ENCODE data around the gene PCDHGC3.
"Not testable (repeated sequence)": the region's sequence is repeated elsewhere in the genome, so short reads cannot be mapped to it uniquely, and the experiment has no call there.

Gene PCDHGC3

DNA sequence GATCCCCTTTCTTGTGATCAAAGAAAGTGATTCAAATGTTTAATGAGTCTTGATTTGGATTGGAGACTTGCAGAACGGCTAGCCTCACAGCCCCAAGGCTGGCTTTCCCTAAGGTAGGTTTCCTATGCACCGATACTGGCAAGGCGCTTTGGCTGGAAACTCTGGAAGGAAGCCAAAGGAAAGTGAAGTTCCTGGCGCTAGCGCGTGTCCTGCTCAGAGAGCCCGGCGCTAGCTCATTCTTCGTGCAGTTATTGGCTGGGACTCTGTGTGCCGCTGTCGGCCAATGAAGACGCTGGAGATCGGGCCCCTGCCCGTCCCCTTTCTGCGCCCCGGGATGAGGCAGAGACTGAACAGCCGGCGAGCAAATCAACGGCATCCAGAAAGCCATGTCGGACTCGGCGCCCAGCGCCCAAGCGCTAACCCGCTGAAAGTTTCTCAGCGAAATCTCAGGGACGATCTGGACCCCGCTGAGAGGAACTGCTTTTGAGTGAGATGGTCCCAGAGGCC is at the start of gene PCDHGC3:
Gene PCDHGC3, plus strand, starts transcription at position 342 of the 507 bp plus-strand sequence. Its CDS starts 151 bp downstream, at position 493.
- DNase-seq (ENCODE audit: low read depth, low spot score) = peak; percentile 70

DNA sequence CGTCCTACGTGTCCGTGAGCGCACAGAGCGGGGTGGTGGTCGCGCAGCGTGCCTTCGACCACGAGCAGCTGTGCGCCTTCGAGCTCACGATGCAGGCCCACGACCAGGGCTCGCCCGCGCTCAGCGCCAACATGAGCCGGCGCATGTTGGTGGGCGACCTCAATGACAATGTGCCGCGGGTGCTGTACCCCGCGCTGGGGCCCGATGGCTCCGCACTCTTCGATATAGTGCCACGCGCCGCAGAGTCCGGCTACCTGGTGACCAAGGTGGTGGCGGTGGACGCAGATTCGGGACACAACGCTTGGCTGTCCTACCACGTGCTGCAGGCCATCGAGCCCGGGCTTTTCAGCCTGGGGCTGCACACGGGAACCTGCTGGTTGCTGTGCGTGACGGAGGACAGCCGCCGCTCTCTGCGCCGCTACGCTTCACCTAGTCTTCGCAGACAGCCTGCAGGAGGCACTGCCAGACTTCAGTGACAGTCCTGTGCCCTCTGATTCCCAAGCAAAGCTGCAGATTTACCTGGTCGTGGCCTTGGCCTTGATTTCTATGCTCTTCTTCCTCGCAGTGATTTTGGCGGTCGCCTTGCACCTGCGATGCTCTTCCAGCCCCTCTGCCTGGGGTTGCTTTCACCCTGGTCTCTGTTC is 47.9 kb upstream of the PCDHGC3 start:
- no peak overlapping the region for H3K27ac ChIP-seq

More for the DNA sequence above, at the start of gene PCDHGC3:
- peak within 1 kb of the TSS; percentile 63 for H3K27ac ChIP-seq

DNA sequence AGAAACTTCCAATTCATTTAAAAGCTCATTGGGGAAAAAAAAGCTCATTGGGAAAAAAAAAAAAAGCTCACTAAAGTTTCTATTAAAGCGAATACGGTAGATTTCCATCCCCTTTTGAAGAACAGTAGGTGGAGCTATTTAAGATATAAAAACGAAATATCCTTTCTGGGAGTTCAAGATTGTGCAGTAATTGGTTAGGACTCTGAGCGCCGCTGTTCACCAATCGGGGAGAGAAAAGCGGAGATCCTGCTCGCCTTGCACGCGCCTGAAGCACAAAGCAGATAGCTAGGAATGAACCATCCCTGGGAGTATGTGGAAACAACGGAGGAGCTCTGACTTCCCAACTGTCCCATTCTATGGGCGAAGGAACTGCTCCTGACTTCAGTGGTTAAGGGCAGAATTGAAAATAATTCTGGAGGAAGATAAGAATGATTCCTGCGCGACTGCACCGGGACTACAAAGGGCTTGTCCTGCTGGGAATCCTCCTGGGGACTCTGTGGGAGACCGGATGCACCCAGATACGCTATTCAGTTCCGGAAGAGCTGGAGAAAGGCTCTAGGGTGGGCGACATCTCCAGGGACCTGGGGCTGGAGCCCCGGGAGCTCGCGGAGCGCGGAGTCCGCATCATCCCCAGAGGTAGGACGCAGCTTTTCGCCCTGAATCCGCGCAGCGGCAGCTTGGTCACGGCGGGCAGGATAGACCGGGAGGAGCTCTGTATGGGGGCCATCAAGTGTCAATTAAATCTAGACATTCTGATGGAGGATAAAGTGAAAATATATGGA is 45.2 kb upstream of the PCDHGC3 start, which contains the start of gene PCDHGA12:
Gene PCDHGA12, plus strand, starts transcription at position 176 of the 782 bp plus-strand sequence. Its CDS starts 253 bp downstream, at position 429.
- no peak within 1 kb of the TSS for H3K27ac ChIP-seq
- DNase-seq (ENCODE audit: low read depth, low spot score) = peak; percentile 20

More for the DNA sequence above, 47.9 kb upstream of the PCDHGC3 start:
- no peak for DNase-seq (ENCODE audit: low read depth, low spot score)

DNA sequence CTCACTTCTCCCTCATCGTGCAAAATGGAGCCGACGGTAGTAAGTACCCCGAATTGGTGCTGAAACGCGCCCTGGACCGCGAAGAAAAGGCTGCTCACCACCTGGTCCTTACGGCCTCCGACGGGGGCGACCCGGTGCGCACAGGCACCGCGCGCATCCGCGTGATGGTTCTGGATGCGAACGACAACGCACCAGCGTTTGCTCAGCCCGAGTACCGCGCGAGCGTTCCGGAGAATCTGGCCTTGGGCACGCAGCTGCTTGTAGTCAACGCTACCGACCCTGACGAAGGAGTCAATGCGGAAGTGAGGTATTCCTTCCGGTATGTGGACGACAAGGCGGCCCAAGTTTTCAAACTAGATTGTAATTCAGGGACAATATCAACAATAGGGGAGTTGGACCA is 44.5 kb upstream of the PCDHGC3 start:
- H3K27ac ChIP-seq = no peak overlapping the region
- DNase-seq (ENCODE audit: low read depth, low spot score) = no peak

DNA sequence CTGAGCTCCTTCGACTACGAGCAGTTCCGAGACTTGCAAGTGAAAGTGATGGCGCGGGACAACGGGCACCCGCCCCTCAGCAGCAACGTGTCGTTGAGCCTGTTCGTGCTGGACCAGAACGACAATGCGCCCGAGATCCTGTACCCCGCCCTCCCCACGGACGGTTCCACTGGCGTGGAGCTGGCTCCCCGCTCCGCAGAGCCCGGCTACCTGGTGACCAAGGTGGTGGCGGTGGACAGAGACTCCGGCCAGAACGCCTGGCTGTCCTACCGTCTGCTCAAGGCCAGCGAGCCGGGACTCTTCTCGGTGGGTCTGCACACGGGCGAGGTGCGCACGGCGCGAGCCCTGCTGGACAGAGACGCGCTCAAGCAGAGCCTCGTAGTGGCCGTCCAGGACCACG is 43.5 kb upstream of the PCDHGC3 start:
- not testable (repeated sequence) for H3K27ac ChIP-seq; DNase-seq (ENCODE audit: low read depth, low spot score)

DNA sequence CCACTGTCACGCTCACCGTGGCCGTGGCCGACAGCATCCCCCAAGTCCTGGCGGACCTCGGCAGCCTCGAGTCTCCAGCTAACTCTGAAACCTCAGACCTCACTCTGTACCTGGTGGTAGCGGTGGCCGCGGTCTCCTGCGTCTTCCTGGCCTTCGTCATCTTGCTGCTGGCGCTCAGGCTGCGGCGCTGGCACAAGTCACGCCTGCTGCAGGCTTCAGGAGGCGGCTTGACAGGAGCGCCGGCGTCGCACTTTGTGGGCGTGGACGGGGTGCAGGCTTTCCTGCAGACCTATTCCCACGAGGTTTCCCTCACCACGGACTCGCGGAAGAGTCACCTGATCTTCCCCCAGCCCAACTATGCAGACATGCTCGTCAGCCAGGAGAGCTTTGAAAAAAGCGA is 43.0 kb upstream of the PCDHGC3 start:
- DNase-seq (ENCODE audit: low read depth, low spot score); H3K27ac ChIP-seq: not testable (repeated sequence)

DNA sequence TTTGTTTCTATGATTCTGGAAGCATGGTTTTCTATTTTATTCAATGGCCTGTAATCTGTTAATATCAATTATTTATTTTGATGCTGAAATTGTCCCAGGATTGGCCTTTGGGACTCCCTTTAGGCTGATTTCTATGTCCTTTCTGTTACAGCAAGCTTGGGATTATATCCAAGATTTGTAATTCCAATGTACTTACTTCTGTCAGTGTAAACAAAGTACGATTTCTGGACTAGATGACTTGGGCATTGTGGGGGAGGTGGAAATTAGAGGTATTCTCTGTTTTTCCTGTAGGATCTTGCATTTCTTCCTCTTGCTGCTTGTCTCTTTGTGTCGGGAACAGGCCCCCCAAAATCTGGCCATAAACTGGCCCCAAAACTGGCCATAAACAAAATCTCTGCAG is 41.8 kb upstream of the PCDHGC3 start:
- no peak for DNase-seq (ENCODE audit: low read depth, low spot score)
- H3K27ac ChIP-seq = no peak overlapping the region

DNA sequence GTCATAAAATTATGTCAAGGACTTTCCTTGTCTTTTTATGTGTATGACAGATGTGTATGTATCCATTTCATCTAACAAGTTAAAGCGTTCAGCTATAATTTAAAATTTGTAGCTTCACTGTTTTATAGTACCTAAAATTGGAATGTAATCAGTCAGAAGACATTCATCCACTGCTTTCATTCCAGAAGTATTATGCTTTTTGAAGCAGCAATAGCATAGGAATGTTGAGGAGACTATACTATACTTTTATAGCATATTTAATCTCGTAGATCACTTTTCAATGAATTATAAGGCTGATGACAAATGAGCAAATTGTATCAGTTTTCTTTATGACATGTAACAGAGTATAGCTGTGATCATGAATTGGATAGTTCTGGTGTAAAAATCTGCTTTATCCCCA is 38.5 kb upstream of the PCDHGC3 start:
- no peak overlapping the region for H3K27ac ChIP-seq
- no peak for DNase-seq (ENCODE audit: low read depth, low spot score)

DNA sequence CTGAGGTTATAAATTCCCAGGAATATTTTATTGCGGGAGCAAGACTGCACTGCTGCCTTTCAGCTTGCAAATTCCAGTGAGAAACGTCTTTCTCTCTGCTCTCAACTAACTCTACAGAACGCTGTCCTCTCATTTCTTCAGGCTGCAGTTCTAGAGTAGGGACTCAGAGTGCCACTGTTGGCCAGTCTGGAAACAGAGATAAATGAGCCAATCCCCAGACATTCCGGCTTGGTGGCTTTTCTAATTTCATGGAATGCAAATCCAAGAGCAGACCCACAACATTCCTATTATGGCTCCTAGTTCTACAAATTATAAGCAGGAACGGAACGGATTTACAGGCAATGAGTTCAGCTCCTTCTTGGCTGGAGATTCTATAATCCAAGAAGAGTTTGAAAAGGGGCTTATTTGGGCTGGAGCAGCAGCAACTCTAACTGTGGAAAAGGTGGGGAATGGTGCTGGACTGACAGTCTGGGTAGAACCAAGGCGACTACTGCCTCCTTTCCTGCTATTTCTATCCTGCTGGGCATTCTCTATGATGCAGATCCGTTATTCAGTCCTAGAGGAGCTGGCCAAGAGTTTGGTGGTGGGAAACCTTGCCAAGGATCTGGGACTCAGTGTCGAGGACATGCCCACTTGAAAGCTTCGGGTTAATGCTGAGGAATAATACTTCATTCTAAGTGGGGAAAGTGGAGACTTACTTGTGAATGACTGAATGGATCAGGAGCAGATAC is 36.2 kb upstream of the PCDHGC3 start:
- no peak for DNase-seq (ENCODE audit: low read depth, low spot score)
- H3K27ac ChIP-seq = no peak overlapping the region

DNA sequence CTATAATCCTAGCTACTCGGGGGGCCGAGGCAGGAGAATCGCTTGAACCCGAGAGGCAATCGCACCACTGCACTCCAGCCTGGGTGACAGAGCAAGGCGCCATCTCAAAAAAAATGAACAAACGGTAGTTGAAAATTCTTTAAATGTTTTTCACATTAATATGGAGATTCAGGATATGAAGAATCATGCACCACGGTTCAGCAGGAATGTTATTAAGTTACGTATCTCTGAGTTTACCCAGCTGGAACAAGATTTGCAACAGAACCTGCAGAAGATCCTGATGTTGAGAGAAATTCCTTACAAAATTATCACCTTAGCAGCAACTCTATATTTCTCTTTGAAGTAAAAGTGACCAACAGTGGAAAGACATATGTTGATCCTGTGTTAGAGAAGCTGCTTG is 35.4 kb upstream of the PCDHGC3 start:
- no peak for DNase-seq (ENCODE audit: low read depth, low spot score)
- no peak overlapping the region for H3K27ac ChIP-seq

DNA sequence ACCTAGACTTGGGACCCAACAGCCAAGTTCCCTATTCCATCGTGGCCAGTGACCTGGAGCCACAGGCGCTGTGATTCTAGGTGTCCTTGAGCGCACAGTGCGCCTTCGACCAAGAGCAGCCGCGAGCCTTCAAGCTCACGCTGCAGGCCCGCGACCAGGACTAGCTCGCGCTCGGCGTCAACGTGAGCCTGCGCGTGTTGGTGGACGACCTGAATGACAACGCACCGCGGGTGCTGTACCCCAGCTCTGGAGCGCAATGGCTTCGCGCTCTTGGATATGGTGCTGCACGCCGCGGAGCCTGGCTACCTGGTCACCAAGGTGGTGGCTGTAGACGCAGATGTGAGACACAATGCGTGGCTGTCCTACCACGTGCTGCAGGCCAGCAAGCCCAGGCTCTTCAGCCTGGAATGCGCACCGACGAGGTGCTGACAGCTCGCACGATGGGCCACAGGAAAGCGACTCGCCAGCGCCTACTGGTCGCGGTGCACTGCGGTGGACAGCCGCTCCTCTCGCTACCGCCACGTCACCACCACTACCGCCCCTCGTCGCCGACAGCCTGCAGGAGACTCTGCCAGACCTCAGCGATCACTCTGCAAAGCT is 34.1 kb upstream of the PCDHGC3 start:
- no peak overlapping the region for H3K27ac ChIP-seq
- no peak for DNase-seq (ENCODE audit: low read depth, low spot score)

DNA sequence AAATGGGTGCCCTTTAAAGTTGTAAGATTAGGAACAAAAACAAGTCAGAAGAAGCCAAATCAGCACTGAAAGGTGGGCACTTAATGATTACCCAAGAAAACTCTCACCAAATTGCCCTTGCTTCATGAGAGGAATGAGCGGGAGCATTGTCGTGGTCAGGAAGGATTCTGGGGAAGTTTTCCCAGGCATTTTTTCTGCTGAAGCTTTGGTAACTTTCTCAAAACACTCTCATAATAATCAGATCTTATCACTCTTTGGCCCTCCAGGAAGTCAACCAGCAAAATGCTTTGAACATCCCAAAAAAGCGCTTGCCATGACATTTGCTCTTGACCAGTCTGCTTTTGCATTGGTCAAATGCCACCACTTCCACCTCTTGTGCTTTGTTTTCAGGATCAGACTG is 10.4 kb upstream of the PCDHGC3 start:
- no peak overlapping the region for H3K27ac ChIP-seq
- DNase-seq (ENCODE audit: low read depth, low spot score) = no peak

DNA sequence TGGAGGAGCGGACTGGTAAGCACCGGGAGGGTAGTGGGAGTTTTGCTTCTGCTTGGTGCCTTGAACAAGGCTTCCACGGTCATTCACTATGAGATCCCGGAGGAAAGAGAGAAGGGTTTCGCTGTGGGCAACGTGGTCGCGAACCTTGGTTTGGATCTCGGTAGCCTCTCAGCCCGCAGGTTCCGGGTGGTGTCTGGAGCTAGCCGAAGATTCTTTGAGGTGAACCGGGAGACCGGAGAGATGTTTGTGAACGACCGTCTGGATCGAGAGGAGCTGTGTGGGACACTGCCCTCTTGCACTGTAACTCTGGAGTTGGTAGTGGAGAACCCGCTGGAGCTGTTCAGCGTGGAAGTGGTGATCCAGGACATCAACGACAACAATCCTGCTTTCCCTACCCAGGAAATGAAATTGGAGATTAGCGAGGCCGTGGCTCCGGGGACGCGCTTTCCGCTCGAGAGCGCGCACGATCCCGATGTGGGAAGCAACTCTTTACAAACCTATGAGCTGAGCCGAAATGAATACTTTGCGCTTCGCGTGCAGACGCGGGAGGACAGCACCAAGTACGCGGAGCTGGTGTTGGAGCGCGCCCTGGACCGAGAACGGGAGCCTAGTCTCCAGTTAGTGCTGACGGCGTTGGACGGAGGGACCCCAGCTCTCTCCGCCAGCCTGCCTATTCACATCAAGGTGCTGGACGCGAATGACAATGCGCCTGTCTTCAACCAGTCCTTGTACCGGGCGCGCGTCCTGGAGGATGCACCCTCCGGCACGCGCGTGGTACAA is 556 bp downstream of the PCDHGC3 start:
- peak overlapping the region; percentile 63 for H3K27ac ChIP-seq
- no peak for DNase-seq (ENCODE audit: low read depth, low spot score)

DNA sequence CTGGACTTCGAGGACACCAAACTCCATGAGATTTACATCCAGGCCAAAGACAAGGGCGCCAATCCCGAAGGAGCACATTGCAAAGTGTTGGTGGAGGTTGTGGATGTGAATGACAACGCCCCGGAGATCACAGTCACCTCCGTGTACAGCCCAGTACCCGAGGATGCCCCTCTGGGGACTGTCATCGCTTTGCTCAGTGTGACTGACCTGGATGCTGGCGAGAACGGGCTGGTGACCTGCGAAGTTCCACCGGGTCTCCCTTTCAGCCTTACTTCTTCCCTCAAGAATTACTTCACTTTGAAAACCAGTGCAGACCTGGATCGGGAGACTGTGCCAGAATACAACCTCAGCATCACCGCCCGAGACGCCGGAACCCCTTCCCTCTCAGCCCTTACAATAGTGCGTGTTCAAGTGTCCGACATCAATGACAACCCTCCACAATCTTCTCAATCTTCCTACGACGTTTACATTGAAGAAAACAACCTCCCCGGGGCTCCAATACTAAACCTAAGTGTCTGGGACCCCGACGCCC is 1.3 kb downstream of the PCDHGC3 start:
- DNase-seq (ENCODE audit: low read depth, low spot score) = no peak
- no peak overlapping the region for H3K27ac ChIP-seq

DNA sequence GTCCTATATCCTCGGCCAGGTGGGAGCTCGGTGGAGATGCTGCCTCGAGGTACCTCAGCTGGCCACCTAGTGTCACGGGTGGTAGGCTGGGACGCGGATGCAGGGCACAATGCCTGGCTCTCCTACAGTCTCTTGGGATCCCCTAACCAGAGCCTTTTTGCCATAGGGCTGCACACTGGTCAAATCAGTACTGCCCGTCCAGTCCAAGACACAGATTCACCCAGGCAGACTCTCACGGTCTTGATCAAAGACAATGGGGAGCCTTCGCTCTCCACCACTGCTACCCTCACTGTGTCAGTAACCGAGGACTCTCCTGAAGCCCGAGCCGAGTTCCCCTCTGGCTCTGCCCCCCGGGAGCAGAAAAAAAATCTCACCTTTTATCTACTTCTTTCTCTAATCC is 2.0 kb downstream of the PCDHGC3 start:
- H3K27ac ChIP-seq = no peak overlapping the region
- DNase-seq (ENCODE audit: low read depth, low spot score) = no peak

DNA sequence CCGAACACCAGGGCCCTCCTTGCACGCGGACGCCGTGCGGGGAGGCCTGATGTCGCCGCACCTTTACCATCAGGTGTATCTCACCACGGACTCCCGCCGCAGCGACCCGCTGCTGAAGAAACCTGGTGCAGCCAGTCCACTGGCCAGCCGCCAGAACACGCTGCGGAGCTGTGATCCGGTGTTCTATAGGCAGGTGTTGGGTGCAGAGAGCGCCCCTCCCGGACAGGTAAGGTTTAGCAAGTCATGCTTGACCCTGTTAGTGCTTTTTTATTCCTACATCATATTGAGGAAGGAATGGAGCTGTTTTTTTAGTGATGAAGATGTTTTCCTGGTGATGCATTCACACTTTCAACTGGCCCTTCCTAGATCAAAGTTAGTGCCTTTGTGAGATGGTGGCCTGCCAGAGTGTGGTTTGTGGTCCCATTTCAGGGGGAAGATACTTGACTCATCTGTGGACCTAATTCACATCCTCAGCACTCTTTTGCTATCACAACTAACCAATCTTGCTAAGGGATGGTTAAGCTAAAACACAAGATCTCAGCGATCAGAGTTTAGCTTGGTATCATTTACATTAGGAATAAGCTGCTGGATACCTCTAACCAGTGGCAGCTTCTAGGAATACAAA is 2.7 kb downstream of the PCDHGC3 start:
- DNase-seq (ENCODE audit: low read depth, low spot score) = no peak
- no peak overlapping the region for H3K27ac ChIP-seq

DNA sequence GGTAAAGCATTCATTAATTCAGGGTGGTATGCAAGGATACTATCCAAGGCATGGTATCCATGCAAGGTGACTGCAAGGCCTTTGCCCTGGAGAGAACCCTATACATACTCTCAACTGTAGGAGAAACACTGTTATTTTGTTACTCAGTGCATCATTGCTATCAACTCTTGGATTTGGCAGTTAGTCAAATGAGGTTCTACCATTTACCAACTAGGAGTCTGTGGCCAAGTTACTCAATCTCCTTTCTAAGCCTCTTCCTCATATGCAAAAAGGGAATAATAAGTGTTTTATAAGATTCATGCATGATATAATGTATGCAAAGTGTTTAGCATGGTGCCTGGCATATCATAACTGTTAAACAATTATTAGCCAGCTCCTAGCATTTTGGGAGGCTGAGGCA is 4.0 kb downstream of the PCDHGC3 start:
- no peak for DNase-seq (ENCODE audit: low read depth, low spot score)
- no peak overlapping the region for H3K27ac ChIP-seq

DNA sequence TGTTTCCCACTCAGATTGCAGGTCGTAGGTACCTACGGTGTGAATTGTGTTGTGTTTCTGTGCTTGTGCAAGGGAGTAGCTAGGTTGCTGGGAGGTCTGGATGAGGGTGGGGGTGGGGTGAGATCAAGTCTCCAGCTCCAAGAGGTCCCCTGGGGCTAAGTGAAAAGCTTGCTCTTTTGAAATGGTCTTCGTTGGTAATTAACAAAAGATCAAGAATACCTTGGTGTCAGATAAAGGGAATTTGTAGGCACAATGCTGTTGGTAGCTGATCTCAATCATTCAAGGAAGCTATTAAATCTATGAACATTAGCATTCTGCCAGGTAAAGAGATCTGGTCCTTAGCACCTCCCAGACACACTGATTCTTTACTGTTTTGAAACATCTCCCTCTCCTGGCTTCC is 8.1 kb downstream of the PCDHGC3 start:
- no peak for DNase-seq (ENCODE audit: low read depth, low spot score)
- H3K27ac ChIP-seq = no peak overlapping the region

DNA sequence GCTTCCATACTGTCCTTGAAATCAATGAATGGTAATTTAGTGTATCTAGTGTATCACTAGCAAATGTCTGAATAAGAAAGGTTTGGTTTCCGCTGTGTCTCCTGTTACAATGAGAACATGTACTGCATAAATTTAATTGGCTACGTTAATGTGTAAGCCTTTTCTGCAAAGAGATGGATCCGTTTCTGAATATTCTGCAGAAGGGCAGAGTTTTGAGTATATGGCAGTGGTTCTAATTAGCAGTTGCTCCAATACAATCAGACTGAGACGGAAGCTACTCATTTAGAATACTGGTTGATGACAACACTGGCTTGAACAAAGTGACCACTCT is 8.5 kb downstream of the PCDHGC3 start:
- H3K27ac ChIP-seq = no peak overlapping the region
- no peak for DNase-seq (ENCODE audit: low read depth, low spot score)
